ENCODE data around the gene KCNQ5.
"Not testable (repeated sequence)": the region's sequence is repeated elsewhere in the genome, so short reads cannot be mapped to it uniquely, and the experiment has no call there.

Gene KCNQ5

GRCh38 chr6:73180763-73181619 lies 559.1 kb downstream of the KCNQ5 start:
- H3K4me3 ChIP-seq (ENCODE audit: low read length): no peak overlapping the region
- no peaks in the 10 kb centered on the region for H3K27me3 ChIP-seq (ENCODE audit: control insufficient read depth, insufficient read depth, low read length)
- H3K9me3 ChIP-seq (ENCODE audit: control insufficient read depth, low read length): no peaks in the 10 kb centered on the region
- no peaks in the 10 kb centered on the region for H3K36me3 ChIP-seq (ENCODE audit: control insufficient read depth, insufficient read depth, low read length)
- no peak overlapping the region for H3K9ac ChIP-seq (ENCODE audit: low read length)
- no peaks in the 10 kb centered on the region for H3K4me1 ChIP-seq (ENCODE audit: control insufficient read depth, insufficient read depth, low read length)

- Histone ChIP-seq H3K4me3 (ENCODE audit: low read length) (no peak overlapping the region), H3K4me1 (ENCODE audit: control insufficient read depth, insufficient read depth, low read length) (no peaks in the 10 kb centered on the region), H3K9me3 (ENCODE audit: control insufficient read depth, low read length) (no peaks in the 10 kb centered on the region), H3K27me3 (ENCODE audit: control insufficient read depth, insufficient read depth, low read length) (no peaks in the 10 kb centered on the region), H3K36me3 (ENCODE audit: control insufficient read depth, insufficient read depth, low read length) (no peaks in the 10 kb centered on the region), H3K9ac (ENCODE audit: low read length) (no peak overlapping the region)
These were observed 560.2 kb downstream of the KCNQ5 start for GRCh38 chr6:73182021-73182607.

GRCh38 chr6:73193302-73193701 lies 571.4 kb downstream of the KCNQ5 start:
- H3K4me1 ChIP-seq (ENCODE audit: control insufficient read depth, insufficient read depth, low read length); H3K4me3 ChIP-seq (ENCODE audit: low read length); H3K9me3 ChIP-seq (ENCODE audit: control insufficient read depth, low read length); H3K27me3 ChIP-seq (ENCODE audit: control insufficient read depth, insufficient read depth, low read length); H3K9ac ChIP-seq (ENCODE audit: low read length); H3K36me3 ChIP-seq (ENCODE audit: control insufficient read depth, insufficient read depth, low read length): not testable (repeated sequence)

GRCh38 chr6:73194744-73195143 lies 572.9 kb downstream of the KCNQ5 start:
- no peak overlapping the region for H3K4me3 ChIP-seq (ENCODE audit: low read length)
- no peaks in the 10 kb centered on the region for H3K9me3 ChIP-seq (ENCODE audit: control insufficient read depth, low read length)
- no peaks in the 10 kb centered on the region for H3K36me3 ChIP-seq (ENCODE audit: control insufficient read depth, insufficient read depth, low read length)
- H3K4me1 ChIP-seq (ENCODE audit: control insufficient read depth, insufficient read depth, low read length): no peaks in the 10 kb centered on the region
- H3K9ac ChIP-seq (ENCODE audit: low read length): no peak overlapping the region
- no peaks in the 10 kb centered on the region for H3K27me3 ChIP-seq (ENCODE audit: control insufficient read depth, insufficient read depth, low read length)

- H3K4me3 ChIP-seq (ENCODE audit: low read length): no peak overlapping the region
- peaks cover 4% of the 10 kb centered on the region for H3K4me1 ChIP-seq (ENCODE audit: control insufficient read depth, insufficient read depth, low read length)
- no peaks in the 10 kb centered on the region for H3K9me3 ChIP-seq (ENCODE audit: control insufficient read depth, low read length)
- H3K27me3 ChIP-seq (ENCODE audit: control insufficient read depth, insufficient read depth, low read length): no peaks in the 10 kb centered on the region
- no peaks in the 10 kb centered on the region for H3K36me3 ChIP-seq (ENCODE audit: control insufficient read depth, insufficient read depth, low read length)
- H3K9ac ChIP-seq (ENCODE audit: low read length): no peak overlapping the region
These were observed 578.4 kb downstream of the KCNQ5 start for GRCh38 chr6:73200247-73200646.

- H3K4me1 ChIP-seq (ENCODE audit: control insufficient read depth, insufficient read depth, low read length): peaks cover 4% of the 10 kb centered on the region
- no peak overlapping the region for H3K4me3 ChIP-seq (ENCODE audit: low read length)
- no peak overlapping the region for H3K9ac ChIP-seq (ENCODE audit: low read length)
- H3K36me3 ChIP-seq (ENCODE audit: control insufficient read depth, insufficient read depth, low read length): no peaks in the 10 kb centered on the region
- H3K9me3 ChIP-seq (ENCODE audit: control insufficient read depth, low read length): no peaks in the 10 kb centered on the region
- H3K27me3 ChIP-seq (ENCODE audit: control insufficient read depth, insufficient read depth, low read length): no peaks in the 10 kb centered on the region
These were observed 578.9 kb downstream of the KCNQ5 start for GRCh38 chr6:73200735-73201134.

- no peak overlapping the region for H3K9ac ChIP-seq (ENCODE audit: low read length)
- no peaks in the 10 kb centered on the region for H3K9me3 ChIP-seq (ENCODE audit: control insufficient read depth, low read length)
- peaks cover 15% of the 10 kb centered on the region for H3K4me1 ChIP-seq (ENCODE audit: control insufficient read depth, insufficient read depth, low read length)
- no peaks in the 10 kb centered on the region for H3K36me3 ChIP-seq (ENCODE audit: control insufficient read depth, insufficient read depth, low read length)
- H3K4me3 ChIP-seq (ENCODE audit: low read length): no peak overlapping the region
- H3K27me3 ChIP-seq (ENCODE audit: control insufficient read depth, insufficient read depth, low read length): no peaks in the 10 kb centered on the region
These were observed 581.2 kb downstream of the KCNQ5 start for GRCh38 chr6:73203098-73203497.

GRCh38 chr6:73204252-73204651 lies 582.4 kb downstream of the KCNQ5 start:
- peaks cover 19% of the 10 kb centered on the region for H3K4me1 ChIP-seq (ENCODE audit: control insufficient read depth, insufficient read depth, low read length)

GRCh38 chr6:73207221-73207837 lies 585.5 kb downstream of the KCNQ5 start:
- Histone ChIP-seq H3K9me3 (ENCODE audit: control insufficient read depth, low read length) (no peaks in the 10 kb centered on the region), H3K36me3 (ENCODE audit: control insufficient read depth, insufficient read depth, low read length) (no peaks in the 10 kb centered on the region), H3K4me3 (ENCODE audit: low read length) (no peak overlapping the region), H3K4me1 (ENCODE audit: control insufficient read depth, insufficient read depth, low read length) (peaks cover 19% of the 10 kb centered on the region), H3K27me3 (ENCODE audit: control insufficient read depth, insufficient read depth, low read length) (no peaks in the 10 kb centered on the region), H3K9ac (ENCODE audit: low read length) (no peak overlapping the region)

More at GRCh38 chr6:73204252-73204651, 582.4 kb downstream of the KCNQ5 start:
- Histone ChIP-seq H3K9me3 (ENCODE audit: control insufficient read depth, low read length) (no peaks in the 10 kb centered on the region), H3K27me3 (ENCODE audit: control insufficient read depth, insufficient read depth, low read length) (no peaks in the 10 kb centered on the region), H3K36me3 (ENCODE audit: control insufficient read depth, insufficient read depth, low read length) (no peaks in the 10 kb centered on the region), H3K9ac (ENCODE audit: low read length) (no peak overlapping the region), H3K4me3 (ENCODE audit: low read length) (no peak overlapping the region)

GRCh38 chr6:73209117-73209516 lies 587.3 kb downstream of the KCNQ5 start:
- peaks cover 18% of the 10 kb centered on the region for H3K4me1 ChIP-seq (ENCODE audit: control insufficient read depth, insufficient read depth, low read length)
- no peaks in the 10 kb centered on the region for H3K36me3 ChIP-seq (ENCODE audit: control insufficient read depth, insufficient read depth, low read length)
- no peaks in the 10 kb centered on the region for H3K9me3 ChIP-seq (ENCODE audit: control insufficient read depth, low read length)
- no peak overlapping the region for H3K9ac ChIP-seq (ENCODE audit: low read length)
- H3K4me3 ChIP-seq (ENCODE audit: low read length): no peak overlapping the region
- H3K27me3 ChIP-seq (ENCODE audit: control insufficient read depth, insufficient read depth, low read length): no peaks in the 10 kb centered on the region

GRCh38 chr6:73216859-73217258 lies 595.0 kb downstream of the KCNQ5 start:
- Histone ChIP-seq H3K27me3 (ENCODE audit: control insufficient read depth, insufficient read depth, low read length) (no peaks in the 10 kb centered on the region), H3K4me3 (ENCODE audit: low read length) (no peak overlapping the region), H3K4me1 (ENCODE audit: control insufficient read depth, insufficient read depth, low read length) (no peaks in the 10 kb centered on the region), H3K9ac (ENCODE audit: low read length) (no peak overlapping the region), H3K9me3 (ENCODE audit: control insufficient read depth, low read length) (no peaks in the 10 kb centered on the region), H3K36me3 (ENCODE audit: control insufficient read depth, insufficient read depth, low read length) (no peaks in the 10 kb centered on the region)

GRCh38 chr6:73225396-73225795 lies 603.5 kb downstream of the KCNQ5 start, which contains the start of gene KHDC1L:
KHDC1L (minus strand) TSS chr6:73225496; CDS start chr6:73225408, 88 bp downstream.
- H3K4me3 ChIP-seq (ENCODE audit: low read length): no peak within 1 kb of the TSS

More at GRCh38 chr6:73225396-73225795, 603.5 kb downstream of the KCNQ5 start, which contains the start of gene KHDC1L:
- Histone ChIP-seq H3K9me3 (ENCODE audit: control insufficient read depth, low read length) (no peaks in the 10 kb centered on the region), H3K27me3 (ENCODE audit: control insufficient read depth, insufficient read depth, low read length) (no peaks in the 10 kb centered on the region), H3K4me1 (ENCODE audit: control insufficient read depth, insufficient read depth, low read length) (no peaks in the 10 kb centered on the region), H3K36me3 (ENCODE audit: control insufficient read depth, insufficient read depth, low read length) (no peaks in the 10 kb centered on the region), H3K9ac (ENCODE audit: low read length) (no peak within 1 kb of the TSS)
